ENCODE data around the gene BRCA1.
"Not testable (repeated sequence)": the region's sequence is repeated elsewhere in the genome, so short reads cannot be mapped to it uniquely, and the experiment has no call there.

Gene BRCA1

DNA sequence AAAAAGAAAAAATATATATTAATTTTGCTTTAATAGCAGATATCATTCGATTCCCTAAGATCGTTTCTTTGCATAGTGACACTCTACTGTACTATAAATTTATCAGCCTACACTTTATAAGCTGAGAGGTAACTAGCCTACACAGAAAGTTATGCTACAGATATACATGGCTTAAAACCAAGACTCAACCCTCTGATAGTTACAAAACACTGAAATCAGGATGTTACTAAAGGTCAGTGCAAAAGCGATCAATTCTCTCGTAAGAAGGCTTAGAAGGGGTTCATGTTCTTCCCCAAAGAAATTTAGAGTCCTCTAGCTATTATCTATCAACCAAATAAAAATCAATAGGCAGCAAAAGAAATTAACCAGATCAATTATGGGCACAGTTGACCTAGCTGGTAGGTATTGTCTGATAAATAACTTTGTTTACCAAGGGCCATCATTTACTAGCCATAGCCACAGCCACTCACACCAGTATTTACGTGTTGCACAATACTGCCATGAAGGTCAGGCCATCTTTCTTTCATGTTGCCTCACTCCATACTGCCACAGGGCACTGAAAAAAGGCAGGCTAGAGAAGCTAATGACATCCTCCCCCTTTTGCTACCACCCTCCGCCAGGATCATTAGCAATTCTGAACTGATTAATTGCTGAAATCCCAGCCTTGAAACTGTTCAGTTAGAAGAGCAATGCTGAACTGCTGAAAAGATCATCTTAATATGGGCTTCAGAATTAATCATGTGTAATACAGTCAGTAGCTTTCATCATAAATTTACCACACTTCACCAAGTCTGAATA, 56.4 kb downstream of the BRCA1 start:
- no peak for DNase-seq

DNA sequence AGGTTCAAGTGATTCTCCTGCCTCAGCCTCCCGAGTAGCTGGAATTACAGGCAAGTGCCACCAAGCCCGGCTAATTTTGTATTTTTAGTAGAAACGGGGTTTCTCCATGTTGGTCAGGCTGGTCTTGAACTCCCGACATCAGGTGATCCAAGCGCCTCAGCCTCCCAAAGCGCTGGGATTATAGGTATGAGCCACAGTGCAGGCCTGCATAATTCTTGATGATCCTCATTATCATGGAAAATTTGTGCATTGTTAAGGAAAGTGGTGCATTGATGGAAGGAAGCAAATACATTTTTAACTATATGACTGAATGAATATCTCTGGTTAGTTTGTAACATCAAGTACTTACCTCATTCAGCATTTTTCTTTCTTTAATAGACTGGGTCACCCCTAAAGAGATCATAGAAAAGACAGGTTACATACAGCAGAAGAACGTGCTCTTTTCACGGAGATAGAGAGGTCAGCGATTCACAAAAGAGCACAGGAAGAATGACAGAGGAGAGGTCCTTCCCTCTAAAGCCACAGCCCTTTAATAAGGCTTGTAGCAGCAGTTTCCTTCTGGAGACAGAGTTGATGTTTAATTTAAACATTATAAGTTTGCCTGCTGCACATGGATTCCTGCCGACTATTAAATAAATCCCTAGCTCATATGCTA, 62.1 kb downstream of the BRCA1 start:
- DNase-seq = no peak

GRCh38 chr17:43056051-43056450, 69.1 kb downstream of the BRCA1 start:
- DNase-seq = no peak

DNA sequence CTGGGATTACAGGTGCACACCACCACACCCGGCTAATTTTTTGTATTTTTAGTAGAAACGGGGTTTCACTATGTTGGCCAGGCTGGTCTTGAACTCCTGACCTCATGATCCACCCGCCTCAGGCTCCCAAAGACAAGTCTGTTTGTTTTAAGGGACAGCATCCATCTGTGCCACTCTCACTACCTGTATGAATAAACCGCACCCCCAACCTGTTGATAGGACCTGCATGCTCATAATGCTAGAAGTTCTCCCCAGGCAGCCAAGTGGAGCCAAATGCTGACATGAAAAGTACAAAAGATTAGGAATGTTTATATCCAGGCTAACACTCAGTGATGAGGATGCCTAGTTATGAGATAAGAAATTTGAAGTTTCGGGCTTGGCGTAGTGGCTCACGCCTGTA, 72.2 kb downstream of the BRCA1 start:
- DNase-seq = not testable (repeated sequence)

DNA sequence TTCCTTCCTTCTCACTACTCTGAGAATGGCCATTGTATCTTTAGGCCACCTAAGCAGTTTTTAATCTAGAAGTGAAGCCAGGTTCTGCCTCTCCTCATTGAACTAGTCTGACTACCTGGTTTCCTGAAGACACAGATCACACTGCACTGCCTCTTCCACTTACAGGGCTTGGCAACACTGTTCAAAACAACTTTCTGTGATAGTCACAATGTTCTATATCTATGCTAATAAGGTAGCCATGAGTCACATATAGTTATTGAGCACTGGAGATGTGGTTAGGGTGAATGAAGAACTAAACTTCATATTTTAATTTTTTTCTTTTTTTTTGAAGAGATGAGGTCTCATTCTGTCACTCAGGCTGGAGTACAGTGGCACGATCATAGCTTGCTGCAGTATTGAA, 73.2 kb downstream of the BRCA1 start:
- DNase-seq = no peak

GRCh38 chr17:43044024-43044423, 81.1 kb downstream of the BRCA1 start:
- no peak for DNase-seq

- no peak for DNase-seq
Observed at GRCh38 chr17:43043307-43043706, 81.9 kb downstream of the BRCA1 start.

DNA sequence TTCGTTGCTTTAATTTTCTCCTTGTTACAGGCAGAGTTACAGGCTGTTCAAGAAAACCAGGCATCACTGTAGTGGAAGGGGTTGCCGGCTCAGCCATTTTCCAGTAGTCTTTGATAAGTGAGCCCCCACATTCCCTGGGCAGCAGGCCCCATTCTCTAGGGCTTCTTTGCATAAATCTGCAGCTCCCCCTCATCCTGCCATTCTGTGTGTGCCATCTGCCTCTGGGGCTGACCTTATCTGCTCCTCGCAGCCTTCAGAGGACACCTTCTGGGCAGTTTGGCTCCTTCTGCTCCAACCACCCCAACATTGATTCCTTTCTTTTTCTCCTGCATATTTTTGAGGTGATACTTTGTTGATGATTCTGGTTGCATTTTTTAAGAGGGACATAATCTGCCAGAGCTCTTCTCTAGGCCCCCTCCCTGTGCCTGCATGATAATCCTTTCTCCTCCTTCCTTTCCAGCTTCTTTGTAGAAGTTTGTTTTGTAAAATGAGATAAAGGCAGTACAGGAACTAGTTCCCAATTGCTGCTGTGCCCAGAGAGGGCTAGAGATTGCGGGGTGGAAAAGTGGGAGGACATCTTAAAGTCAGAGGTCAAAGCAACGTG, 83.0 kb downstream of the BRCA1 start:
- no peak for DNase-seq

DNA sequence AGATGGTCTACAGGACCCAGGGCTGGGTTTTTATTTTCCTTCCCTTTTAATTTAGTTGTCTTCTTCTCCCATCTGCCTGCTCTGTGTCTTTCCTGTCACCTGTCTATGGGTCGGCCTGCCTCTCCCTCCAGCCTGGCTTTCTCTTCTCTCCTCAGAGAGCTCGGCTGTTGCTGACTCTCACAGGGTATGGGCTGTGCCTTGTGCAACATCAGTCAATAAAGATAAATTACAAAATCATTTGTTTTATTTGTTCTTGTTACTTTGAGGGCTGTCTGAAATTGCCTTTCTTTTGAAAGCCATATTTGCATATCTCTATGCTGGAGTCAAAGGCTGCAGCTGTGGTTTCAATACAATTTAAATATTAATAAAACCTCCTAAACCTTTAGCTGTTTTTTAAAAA, 84.5 kb downstream of the BRCA1 start:
- no peak for DNase-seq

DNA sequence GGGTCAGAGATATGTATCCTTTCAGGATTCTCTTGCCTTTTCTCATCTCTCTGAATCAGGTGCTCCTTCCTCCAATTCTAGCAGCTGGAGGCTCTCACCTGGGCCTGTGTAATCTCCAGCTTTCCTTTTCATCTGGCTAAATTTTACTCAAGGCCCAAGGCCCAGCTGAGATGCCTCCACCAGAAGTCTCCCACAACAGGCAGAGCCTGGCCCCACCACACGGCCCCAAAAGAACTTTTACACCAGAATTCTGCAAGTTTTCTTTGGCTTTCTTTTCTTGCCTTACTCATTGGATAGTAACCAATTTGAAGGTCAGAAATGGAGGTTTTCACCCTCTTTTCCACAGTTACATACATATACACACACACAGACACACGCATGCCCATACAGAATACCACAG, 85.5 kb downstream of the BRCA1 start:
- no peak for DNase-seq

DNA sequence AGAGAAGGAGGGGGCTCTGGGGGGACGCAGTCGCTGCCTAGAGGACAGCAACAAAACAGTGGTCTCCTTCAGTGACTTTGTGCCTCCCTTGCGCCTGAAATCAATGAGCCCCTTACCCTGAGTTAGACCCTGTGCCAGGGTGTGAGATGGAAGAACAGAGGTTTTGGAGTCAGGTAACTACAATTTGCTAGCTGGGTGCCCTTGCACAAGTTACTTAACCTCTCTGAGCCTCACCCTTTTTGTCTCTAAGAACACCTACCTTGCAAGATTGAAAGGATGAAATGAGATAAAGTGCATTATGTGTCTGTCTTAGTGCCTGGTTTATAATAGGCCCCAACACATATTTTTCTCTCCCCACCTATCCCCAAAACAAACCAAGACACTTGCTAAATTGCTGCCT, 90.3 kb downstream of the BRCA1 start:
- no peak for DNase-seq

- DNase-seq = peak; percentile 88
Observed at GRCh38 chr17:43033948-43034881, 90.9 kb downstream of the BRCA1 start.

DNA sequence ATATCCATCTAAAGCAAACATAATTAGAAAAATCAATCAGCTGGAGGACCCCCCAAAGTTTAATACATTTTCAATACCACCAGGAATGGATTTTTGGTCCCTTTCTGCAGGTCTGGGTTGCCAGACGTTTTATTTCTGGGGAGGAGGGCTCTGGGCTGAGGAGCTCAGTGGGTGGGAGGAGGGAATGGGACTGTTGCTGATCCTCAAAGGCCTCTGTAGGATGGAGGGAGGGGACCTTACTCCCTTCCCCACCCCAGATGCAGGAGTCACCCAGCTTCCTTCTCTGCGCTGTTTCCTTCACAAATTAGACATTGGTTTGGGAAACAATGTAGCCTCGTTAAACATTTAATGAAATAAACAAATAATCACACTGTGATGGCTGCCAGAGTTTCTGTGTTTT, 93.5 kb downstream of the BRCA1 start:
- DNase-seq = no peak

DNA sequence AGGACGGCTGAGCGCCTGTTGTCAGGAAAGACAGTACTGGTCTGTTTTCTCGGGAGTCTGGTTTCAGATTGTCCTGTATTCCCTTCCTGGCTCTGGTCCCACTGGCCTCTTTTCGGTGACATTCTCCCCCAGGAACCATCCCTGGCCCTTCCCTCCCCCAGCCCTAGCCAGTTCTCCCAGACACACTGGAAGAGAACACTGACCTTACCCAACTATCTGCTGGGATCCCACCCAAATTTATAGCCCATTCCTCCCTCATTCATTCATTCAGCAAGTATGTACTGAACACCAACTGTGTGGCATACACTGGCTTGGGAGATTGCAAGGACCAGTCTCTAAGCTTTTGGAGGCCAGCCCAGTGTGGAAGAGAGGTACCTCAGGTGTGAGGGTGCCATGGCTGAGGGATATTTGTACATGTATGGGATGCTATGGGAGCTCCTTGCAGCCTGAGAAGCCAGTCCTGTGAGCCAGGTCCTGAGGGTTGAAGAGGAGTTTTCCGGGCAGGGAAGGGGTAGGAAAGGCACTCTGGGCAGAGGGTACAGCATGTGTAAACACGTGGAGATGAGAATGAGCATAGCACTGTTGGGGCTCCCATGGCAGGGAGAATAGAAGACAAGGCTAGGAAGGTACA, 94.9 kb downstream of the BRCA1 start:
- no peak for DNase-seq

DNA sequence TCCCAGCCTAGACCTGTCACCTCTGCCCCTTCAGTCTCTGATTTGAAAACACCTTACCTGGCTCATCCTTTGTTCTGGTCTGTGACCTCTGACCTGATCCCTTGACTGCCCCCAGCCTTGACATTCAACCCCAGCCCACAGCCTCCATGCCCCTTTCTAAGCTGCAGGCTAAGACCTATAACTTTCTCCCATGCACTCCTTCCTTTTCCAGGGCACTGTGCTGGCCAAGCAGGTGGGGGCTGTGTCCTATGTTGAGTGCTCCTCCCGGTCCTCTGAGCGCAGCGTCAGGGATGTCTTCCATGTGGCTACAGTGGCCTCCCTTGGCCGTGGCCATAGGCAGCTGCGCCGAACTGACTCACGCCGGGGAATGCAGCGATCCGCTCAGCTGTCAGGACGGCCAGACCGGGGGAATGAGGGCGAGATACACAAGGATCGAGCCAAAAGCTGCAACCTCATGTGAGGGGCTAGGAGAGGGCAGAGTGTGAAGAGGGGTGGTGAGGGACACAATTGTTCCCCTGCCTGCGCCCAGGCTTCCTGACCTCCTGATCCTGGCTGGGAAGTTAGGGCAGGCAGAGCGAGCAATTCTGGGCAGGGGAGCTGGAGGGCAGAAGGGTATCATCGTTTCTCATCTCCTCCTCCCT, 96.8 kb downstream of the BRCA1 start:
- no peak for DNase-seq

DNA sequence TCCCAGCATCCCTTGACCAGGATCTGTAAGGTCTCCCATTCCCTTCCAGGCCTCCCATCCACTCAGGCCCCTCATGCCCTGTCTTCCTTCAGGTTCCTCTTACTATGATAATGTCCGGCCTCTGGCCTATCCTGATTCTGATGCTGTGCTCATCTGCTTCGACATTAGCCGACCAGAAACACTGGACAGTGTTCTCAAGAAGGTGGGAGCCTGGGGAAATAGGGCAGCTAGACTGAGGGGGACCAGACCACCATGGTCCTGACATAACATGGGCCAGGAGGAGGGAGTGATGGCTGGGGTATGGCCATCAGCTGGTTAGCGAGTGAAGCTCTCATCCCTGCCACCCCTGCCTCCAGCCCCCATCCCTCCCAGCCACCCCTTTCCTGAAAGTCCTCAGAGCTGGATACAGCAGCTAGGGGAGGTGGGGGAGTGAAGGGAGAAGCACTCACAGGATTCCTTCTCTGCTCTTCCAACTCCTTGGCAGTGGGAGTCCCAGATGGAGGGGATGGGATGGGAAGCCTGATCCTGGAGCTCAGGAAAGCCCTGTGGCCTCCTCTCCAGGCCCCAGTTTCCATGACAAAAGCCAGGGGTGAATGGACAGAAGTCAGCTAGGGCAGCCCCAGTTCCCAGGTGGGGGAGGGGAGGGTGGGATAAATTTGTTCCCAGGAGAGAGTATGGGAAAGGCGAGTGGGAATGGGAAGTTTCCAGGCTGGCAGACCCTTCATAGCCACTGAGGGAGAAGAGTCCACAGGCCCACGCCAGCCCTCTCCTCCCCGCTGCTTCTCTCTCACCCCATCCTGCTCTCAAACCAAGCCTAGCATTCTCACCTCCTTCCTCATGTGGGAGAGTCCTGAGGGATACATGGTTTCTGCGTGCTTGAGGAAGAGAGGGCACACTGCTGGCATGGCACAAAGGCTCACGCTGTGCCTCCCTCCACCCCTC, 97.8 kb downstream of the BRCA1 start:
- no peak for DNase-seq

DNA sequence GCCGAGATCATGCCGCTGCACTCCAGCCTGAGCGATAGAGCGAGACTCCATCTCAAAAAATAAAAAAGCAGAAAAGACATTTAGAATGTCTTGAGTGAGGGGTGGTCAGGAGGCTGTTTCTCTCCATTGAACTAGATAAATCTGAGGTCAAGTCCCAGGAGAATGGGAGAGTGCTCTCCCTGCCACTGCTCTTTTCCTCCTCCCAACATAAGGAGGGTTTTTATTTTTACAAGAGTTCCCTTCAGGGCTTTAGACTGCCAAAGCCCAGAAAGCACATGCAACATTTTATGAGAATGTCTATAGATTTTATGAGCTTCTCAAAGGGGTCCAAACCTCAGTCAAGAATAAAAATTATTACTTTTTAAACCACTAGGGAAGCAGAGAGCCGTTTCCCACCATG, 98.6 kb downstream of the BRCA1 start:
- no peak for DNase-seq

- DNase-seq = no peak
Observed at GRCh38 chr17:43025766-43026537, 99.2 kb downstream of the BRCA1 start.

GRCh38 chr17:43025290-43025657, 99.9 kb downstream of the BRCA1 start:
- DNase-seq = peak; percentile 50
